H4 (cell line): ENCODE results near the gene DESI1. TPM values are rescaled to one million over a fixed set of nuclear protein-coding genes. Genes with fewer than 3 reads are reported as not detected.
"Not testable (repeated sequence)": the region's sequence is repeated elsewhere in the genome, so short reads cannot be mapped to it uniquely, and the experiment has no call there.

Source experiments
- DNase-seq: peaks from one replicate; pipeline ENCODE4 v3.0.0-alpha.2; 2015; ENCODE audit warnings: low spot score
- total RNA-seq: library from RNA; depleted of rRNA; stranded (reverse); fragments of >200 nt; shearing (Covaris generic); gene quantifications from 2 replicates; pipeline ENCODE4 v1.2.3, GENCODE V29; 2014

DESI1 gene
- total RNA-seq, 1 experiment from 2014 or later = 23.1 TPM

GRCh38 chr22:41585898-41586297, 34.9 kb downstream of the DESI1 start:
- no peak for DNase-seq

DNA sequence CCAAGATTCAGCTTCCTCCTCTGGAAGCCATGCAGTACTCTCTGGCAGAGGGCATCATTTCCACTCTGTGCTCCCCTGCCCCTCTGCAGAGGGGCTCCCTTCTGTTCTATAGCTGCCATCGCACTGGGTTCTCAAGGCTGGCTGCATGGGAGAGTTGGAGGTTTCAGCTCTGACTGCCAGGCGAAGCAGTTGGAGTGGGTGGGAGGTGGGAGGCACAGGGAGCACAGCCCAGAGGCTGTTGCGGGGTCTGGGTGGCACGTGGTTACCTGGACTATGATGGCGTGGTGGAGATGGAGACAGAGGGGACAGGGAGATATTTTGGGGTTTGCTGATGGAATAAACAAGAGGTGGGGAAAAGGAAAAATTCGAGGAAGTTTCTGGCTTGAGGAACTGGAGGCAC, 36.0 kb downstream of the DESI1 start:
- DNase-seq = no peak

DNA sequence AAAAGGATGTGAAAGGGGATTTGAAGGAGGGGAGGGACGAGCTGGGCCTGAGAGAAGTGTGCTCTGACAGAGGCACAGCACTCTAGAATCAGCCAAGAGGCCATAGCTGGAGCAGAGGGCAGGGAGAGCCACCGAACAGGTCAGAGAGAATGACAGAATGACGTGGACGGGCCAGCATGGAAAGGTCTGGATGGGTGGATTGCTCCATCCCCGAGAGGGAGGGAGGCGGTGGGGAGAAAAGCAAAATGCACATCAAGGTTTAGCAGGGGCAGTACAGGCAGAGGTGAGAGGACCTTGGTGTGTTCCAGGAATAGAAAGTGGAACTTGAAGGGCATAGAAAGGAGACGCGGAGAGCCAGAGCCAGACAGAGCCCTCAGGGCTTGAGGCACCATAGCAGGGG, 38.1 kb downstream of the DESI1 start:
- no peak for DNase-seq

GRCh38 chr22:41579997-41580355, 40.9 kb downstream of the DESI1 start:
- DNase-seq = no peak

DNA sequence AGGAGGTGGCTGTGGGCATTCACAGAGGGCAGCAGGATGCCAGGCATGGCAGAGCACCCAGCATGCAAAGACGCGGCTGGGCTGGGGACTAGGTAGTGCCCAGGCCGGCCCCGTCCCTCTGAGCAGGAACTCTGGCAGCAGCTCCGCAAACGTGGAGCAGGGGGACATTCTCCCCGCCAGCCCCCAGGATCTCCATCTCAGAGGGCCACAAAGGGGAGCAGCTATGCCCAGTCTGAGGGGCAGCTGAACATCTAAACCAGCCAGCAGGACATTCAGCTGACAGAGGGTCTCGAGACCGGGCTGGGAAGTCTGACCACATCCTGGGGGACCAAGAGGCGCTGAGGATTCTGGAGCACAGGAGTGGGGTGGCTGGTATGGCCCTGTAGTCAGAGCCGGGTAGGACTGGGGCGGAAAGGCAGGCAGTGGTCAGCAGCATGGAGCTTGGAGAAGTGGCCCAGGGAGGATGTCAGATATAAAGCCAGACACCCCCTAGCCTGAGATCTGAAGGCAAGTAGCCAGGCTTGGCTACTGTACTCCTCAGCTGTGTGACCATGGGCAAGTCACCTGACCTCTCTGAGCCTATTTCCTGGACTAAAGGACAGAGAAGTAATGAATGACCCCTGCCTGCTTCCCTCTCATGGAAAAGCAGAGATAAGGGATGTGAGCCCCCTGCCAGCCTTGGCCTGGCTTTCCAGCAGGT, 41.4 kb downstream of the DESI1 start:
- DNase-seq = no peak

DNA sequence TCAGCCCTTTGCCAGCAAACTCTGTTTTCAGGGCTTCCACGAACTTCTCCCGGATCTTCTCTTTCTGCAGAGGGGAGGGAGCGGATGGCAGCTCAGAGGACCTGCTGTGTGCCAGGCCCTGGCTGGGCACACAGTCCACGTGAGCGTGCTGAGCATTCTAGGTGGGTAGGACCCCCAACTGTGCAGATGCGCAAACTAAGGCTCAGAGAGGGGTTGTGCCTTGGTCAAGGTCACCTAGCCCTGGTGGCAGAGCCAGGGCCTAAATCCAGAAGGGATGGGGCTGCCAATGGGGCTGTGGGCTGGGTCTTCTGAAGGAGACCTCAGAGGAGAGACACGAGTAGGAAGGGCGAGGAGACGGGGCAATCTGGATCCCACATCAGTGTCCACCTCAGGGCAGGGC, 42.0 kb downstream of the DESI1 start:
- no peak for DNase-seq

DNA sequence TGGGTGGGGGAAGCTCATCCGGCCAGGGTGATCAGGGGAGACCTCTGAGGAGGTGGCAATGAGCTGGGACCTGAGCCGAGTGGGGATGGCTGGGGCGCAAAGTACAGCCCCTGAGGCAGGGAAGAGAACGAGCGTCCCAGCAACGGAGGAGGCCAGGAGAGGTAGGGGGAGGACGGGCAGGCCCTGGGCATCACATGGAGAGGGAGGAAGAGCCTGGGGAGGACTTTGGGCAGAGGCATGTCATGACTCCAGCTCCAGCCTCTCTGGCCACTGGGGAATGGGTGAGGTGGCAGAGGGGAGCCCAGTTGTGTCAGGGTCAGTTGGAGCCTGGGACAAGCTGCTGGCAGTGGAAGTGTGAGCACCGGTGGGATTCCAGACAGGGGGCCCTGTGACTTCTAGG, 42.7 kb downstream of the DESI1 start:
- no peak for DNase-seq

DNA sequence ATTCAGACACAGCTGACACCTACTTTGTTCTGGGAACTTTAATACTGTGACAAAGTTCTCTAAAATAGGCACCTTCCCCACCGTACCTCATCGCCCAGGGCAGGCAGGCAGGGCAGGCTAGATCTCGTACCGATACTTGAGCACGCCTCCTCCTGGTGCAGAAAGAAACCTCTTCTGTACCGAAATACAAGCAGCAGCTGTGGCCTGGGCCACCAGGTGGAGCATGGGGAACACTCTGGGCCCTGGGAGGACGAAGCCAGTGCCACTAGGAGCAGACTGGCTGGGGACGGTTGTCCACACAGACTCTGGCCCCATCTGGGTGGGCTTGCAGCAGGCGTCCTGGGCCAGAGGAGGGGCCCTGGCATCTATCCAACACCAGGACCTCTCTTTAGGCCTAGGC, 44.0 kb downstream of the DESI1 start:
- peak; percentile 49 for DNase-seq

GRCh38 chr22:41575533-41575932, 45.3 kb downstream of the DESI1 start:
- no peak for DNase-seq

GRCh38 chr22:41574847-41575381, 45.9 kb downstream of the DESI1 start:
- DNase-seq = no peak

- no peak for DNase-seq
These were observed 47.2 kb downstream of the DESI1 start for GRCh38 chr22:41573677-41574076.

- DNase-seq = not testable (repeated sequence)
These were observed 48.5 kb downstream of the DESI1 start for GRCh38 chr22:41572305-41572704.

GRCh38 chr22:41571786-41572185, 49.1 kb downstream of the DESI1 start:
- DNase-seq = no peak

GRCh38 chr22:41570221-41570620, 50.6 kb downstream of the DESI1 start:
- no peak for DNase-seq

DNA sequence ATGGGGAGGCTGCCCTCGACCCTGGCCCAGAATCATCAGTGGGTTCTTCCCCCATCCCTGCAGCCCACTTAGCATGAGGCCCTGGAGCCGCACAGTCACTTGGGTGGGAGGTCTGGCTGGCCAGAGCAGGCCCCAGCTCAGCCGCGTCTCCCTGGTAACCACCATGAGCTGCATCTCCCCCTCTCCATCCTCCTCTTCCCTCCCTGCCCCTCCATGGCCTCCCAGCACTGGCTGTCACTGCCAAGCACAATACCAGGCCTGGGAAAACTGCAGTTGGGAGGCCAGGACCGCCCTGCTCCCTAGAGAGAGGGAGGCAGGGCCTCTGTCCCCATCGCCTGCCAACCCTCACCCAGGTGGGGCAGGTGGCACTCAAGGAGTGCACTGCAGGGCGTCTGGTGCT, 52.0 kb downstream of the DESI1 start:
- DNase-seq = no peak

- DNase-seq = no peak
These were observed 53.4 kb downstream of the DESI1 start for GRCh38 chr22:41567512-41567768.

DNA sequence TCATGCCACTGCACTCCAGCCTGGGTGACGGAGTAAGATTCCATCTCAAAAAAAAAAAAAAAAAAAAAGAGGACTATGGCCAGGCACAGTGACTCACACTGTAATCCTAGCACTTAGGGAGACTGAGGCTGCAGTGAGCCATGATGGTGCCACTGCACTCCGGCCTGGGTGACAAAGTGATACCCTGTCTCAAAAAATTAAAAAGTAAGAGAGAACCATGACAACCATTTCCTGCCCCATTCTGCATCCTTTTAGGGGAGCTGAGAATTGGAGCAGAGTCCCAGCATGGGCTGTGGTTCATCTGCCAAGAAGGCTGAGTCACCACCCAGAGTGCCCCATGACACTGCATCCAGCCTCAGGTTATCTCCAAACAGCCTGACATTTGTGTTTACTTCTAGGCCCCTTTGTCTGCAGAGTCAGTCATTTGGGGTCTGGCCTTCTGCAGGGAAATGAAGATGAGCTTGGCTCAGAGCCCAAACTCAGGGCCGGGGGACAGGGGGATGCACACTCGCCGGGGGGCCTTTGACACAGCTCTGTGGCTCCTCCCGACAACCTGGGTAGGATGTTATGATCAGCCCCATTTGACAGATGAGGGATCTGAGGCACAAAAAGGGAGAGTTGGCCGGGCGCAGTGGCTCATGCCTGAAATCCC, 55.3 kb downstream of the DESI1 start:
- DNase-seq = peak; percentile 87

GRCh38 chr22:41564563-41564962, 56.3 kb downstream of the DESI1 start:
- no peak for DNase-seq

DNA sequence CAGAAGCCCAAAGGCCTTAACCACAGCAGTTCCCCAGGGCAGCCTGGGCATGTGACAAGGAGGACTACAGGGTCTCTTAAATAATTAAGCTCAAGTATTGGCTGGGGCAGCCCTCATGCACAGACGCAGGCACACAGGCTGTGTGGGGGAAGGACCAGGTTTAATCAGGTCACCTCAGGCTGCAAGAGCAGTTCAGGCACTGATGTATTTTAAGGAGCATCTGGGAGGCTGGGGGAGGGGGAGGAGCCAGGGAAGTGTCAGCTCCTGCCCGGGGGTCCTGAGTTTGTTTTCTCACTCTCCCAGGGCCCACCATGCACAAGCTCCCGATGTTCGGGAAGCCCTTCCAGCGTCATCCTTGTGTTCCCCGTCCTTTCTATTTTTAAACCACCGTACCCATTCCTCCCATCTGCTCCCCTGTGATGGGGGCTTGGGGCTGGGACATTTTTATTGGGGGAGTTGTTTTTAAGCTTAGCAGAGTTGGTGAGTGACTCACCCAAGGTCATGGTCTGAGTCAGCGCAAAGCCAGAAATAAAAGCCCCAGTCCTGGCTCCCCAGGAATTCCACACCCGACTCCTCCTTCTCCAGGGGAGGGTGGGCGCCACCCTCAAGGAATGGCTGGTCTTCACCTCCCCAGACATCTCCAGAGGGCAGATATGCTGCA, 57.7 kb downstream of the DESI1 start:
- peak; percentile 44 for DNase-seq

- no peak for DNase-seq
These were observed 58.4 kb downstream of the DESI1 start for GRCh38 chr22:41562461-41562860.

GRCh38 chr22:41561788-41562187, 59.1 kb downstream of the DESI1 start:
- DNase-seq = no peak

GRCh38 chr22:41561335-41561734, 59.5 kb downstream of the DESI1 start:
- DNase-seq = no peak

GRCh38 chr22:41560095-41560471, 60.8 kb downstream of the DESI1 start:
- DNase-seq = no peak
